KG1 (cell line): ENCODE results near the gene LKAAEAR1.

Experiments used
- DNase-seq: peaks from one replicate; lab custom pipeline; 2025; lab: John Stamatoyannopoulos, UW

The LKAAEAR1 gene

DNA sequence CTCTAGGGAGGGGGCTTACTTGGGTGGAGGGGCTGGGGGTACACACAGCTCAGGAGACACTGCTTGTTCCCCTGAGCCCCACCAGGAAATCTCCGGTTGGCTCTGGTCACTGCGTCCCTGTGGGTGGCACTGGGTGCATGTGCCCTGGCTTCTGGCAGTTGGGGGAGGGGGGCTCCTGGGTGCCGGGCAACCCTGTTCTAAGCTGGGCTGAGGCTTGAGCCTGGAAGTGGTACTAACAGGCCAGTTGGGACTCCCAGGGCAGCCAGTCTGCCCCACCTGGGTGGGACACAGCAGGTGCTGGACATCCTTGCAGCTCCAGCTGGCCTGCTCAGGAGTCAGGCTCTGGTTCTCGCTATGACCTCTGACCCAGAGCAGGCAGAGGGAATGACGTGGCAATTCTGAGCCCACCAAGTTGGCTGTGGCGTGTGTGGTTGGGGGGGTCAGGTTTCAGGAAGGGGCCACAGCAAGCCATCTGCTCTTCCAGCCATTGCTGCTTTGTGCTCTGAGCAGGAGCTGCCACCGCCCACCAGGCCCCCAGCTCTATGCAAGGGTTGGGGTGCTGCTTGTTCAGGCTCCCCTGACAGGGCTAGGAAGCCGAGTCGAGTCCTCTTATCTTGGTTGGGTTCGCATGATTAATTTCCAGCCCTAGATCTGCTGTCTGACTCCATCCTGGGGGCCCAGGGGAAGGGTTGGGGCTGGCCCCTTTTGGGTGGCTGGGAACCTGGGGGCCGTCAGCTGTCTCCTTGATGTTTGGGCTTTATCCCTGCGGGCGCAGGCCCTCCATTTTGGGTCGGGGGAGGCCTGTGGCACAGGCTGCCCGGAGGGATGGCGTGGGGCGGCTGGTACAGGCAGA is 47.6 kb downstream of the LKAAEAR1 start:
- no peak for DNase-seq

DNA sequence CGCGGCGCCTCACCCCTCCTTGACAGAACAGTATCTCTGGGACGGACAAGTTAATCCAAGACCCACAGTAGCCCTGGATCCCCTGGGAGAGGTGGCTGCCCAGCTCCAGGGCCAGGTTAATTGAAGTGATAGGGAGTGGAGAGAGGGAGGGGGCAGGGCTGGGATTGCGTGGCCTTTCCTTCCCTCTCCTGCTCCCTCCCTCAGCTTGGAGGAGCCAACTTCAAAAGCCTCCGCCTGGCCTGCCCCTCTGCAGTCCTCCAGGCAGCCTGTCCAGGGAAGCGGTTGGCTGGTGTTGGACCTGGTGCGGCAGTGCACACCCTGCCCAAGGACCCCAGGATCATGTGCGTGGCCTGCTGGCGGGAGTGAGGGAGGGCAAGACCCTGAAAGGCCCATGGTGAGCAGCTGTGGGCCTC is 48.3 kb downstream of the LKAAEAR1 start, which contains the start of gene C20orf204:
Gene C20orf204 (plus strand): TSS at position 250 of the 413 bp plus-strand sequence. CDS start 142 bp downstream, at position 392.
- no peak for DNase-seq

DNA sequence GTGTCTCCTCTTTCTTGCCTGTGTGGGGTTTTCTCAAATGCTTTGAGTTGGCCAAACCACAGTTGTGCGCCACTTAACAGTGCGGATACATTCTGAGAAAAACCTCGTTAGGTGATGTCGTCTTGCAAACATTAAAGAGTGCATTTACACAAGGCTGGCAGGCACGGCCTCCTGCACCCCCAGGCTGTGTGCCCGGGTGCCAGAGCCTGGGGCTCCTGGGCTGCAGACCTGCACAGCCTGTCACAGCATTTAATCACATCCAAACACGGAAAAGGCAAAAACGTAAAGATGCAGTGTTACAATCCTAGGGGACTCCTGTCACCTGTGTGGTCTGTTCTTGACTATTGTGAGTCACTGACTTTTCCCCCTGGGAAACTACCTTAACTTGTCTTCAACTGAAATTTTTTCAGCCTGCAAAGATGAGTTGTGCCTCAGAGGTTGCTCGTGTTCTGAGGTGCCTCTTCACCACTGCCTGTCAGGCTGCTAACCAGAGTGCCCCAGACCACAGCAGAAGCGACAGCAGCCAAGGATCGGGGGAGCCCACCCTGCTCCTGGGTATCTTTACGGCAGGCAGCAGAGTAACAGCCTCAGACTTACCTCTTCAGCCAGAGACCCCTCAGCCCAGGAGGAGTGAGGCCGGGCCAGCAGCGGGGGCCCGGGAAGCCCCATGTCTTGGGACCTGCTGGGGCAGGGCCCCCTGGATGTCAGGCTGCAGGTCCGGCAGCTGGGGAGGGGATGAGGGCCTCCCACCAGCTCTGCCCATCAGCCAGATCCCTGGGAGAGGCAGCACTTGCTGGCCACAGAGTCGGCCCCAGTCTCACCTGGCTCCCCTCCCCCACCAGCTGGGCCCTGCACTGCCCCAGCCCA is 48.9 kb downstream of the LKAAEAR1 start:
- no peak for DNase-seq

DNA sequence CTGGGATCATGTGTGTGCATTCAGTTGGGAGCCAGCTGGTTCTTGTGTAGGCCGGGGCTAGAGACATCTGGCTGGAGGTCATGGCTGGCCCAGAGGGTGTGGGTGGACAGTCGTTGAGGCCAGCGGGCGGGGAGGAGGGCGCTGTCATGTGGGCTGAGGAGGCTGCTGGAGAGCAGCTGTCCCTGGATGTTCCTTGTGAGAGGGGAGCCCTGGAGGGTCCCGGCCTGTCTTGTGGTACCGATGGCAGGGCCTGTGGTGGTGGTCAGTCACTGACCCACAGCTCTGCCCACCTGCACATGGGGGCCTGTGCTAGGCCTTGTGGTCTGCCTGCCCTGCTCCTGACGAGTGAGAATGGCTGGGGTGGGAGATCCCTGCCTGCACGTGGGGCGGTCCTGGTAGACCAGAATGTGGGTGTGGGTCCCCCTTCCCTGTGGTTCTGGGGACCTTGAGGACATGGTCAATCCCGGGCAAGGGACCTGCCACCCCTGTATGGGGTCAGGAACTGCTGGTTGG is 50.2 kb downstream of the LKAAEAR1 start:
- DNase-seq = no peak
